GM21423 (cell line): ENCODE measurements around the gene PHKG2.

Experiments
- ATAC-seq: cut with Tn5 transposase; IDR thresholded peaks from one replicate; pipeline ENCODE4 v1.9.1; 2021; ENCODE audit warnings: mild to moderate bottlenecking, moderate library complexity; ENCODE audit not compliant: unreplicated experiment

PHKG2 gene

DNA sequence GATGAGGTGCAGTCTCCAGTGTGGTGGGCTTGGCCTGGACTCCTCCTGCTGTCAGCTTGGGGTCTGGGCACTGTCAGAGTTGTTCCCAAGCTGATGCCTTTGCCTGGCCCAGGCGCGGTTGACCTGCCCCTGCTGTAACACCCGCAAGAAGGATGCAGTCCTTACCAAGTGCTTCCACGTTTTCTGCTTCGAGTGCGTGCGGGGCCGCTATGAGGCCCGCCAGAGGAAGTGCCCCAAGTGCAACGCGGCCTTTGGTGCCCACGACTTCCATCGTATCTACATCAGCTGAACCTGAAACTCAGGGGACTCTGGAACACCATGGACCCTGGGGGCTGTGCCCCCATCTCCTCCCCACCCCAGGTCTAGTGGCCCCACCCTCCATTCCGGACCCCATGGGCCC, 25.6 kb downstream of the PHKG2 start:
- ATAC-seq = no peak

DNA sequence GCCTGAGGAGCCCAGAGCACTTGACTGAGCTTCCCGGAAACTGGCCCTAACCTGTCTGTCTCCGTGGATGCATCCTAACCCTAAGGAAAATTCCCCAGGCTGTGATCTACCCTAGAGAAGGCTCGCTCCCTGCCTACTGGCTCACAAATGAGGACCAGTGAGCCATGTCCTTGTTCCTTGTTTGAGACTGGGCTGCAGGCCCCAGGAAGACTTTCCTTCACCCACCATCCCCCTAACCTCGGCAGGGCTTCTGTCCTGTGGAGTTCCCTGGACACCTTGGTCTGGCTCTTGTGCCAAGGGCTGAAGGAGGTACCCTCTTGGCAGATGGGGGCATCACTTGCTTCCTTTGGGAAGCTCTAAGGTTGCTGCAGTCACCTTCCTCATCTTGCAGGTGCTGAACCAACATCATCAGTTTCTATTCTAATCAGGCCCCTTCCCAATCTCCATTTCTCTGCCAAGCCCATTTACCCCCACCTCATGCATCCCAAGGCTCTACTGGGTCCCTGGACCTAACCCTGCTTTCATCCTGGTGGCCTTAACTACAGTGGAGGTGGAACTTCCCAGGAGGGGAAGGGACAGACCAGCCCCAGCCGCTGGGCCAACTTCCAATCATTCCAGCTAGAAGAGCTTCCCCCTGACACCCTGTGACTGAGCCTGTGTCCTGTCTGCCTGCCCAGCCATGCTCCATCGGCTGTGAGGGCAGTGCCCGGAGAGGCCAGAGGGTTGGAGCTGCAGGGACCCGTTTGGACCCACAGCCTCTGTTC, 26.3 kb downstream of the PHKG2 start:
- ATAC-seq = no peak

DNA sequence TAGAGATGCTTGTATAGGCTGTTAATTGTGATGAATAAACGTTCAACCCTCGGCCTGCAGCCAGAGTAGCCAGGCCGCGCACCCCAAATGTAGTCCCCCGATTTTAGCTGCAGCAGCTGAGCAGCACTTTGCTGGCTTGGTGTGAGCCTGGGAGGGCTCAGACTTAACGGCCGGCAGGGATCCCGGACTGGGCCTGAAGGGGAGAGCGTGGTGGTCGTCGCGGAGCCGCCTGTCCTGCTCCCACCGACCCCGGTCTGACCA, 26.8 kb downstream of the PHKG2 start:
- ATAC-seq = no peak

DNA sequence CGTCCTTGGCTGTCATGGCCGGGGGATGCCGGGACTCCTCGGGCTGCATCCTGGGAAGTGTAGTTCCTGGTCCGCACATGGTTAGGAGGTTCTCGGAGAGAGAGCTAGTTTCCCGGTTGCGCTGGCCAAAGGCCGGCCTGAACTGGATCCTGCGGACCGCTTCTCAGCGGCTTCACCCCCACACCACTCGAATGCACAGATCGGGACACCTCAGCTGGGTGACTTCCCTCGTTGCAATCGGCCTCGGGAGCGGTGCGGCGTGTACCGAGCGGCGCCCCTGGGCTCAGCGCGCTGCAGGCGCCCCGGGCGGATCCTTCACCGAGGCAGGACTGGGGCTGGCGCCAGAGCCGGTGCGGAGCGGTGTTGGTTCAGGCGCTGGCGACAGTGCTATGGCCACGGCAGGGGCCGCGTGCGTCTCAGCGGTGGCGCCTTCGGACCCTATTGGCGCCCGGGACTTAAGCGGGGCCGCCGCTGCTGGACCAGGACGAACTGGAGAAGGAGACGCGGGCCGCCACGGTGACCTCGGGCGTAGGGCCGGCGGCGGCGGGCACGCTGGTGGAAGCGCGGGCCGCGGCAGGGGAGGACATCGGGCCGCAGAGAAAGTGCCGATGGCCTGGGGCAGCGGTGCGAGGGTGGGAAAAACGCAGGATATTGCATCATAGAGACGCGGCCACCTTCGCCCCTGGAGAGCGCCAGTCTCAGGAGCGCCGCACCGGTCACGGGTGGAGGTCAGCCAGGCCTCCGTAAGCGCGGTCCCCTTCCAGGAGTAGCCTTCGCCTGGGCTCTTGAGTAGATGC, 27.4 kb downstream of the PHKG2 start:
- peak; percentile 54 for ATAC-seq

DNA sequence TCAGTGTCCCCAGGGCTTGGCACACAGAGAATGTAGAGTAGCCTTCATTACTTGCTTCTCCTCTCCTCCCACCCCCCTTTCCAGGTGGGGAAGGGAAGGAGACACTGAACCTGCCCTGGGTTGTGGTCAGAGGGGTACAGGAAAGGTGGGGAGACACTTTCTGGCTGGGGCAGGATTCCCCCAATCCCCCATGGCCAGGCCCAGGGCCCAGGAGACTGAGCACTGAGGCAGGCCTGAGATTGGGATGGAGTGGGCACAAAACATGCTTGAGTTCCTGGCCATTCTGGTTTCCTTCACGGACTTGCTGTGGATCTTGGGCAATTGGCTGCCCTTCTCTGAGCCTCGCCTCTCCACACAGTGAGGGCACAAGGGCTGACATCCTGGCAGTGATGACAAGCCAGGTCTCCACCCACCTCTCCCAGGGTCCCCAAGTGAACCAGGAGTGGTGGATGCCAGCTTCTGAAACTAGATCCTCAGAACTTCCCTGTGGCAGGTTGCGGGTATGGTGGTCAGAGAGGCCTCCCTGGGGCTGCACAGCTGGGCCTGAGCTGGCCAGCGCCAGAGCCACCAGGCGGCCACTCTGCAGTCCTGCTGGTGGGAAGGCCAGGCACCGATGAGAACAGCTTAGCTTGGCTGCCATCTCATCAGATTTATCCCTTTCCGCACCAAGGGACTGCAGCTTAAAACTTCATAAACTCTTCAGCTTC, 29.5 kb downstream of the PHKG2 start:
- no peak for ATAC-seq

DNA sequence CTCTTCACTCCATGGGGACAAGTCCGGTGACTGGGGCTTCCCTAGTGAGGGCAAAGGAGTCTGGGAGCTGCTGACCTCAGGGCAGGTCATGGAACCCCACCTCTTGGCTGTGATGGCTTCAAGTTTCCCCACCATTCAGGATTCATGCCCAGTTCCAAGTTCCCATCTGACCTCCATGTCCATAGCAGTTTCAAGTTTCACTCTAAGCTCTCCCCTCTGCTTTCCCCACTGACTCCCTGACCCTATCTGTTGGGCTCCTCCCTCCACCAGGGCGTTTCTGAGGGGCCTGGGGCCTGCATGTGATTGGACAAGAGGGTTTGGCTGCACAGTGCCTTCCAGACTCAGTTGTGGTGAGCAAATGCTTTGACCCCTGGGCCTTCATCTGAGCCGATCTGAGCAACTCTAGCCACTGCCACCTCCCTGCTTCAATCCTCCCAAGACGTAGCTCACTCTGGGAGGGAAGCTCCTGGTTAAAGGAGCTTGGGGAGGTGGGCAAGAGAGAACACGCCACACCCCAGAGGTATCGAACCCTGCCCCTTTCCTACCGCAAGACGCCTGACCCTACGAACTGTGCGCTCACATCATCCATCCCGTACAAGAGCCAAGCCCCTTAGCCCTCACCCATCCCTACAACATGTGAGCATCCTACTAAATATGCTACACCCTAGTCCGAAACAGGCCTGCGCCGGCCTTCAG, 30.5 kb downstream of the PHKG2 start:
- ATAC-seq = no peak

DNA sequence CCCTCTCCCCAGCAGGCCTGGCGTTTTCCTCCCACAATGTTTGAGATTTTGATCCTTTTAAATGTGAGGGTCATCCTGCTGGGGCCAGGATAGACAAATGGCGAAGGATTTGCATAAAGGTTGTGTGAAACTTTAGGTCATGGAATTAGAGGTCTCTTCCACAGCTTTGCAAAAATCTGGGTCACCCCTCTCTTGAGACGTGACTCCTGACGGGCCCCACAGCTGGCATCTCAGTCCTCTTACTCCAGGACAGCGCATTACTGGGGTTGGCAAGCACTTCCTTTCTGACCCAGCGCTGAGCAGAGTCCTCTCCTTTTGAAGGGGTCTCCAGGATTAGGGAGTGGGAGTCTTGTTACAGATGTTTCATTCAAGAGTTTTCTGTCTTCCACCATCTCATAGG, 31.4 kb downstream of the PHKG2 start:
- ATAC-seq = no peak

DNA sequence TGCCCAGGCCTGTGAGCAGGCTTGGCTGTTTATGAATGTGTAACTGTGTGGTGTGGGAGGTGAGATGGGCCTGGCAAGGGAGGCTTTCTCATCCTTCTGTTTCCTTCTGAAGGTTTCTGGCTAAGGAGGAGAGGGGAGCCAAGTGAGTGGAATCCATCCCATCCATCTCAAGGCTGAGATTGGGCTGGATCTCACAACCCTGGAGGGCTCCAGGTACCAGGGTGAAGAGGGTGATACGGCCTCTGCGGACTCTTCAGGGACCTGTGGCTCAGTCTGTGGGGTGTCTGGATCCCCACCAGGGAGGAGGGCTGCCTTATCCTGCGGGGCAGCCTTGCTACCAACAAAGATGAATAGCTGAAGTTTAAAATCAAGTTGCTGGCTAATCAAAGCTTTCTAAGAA, 31.8 kb downstream of the PHKG2 start:
- ATAC-seq = no peak

DNA sequence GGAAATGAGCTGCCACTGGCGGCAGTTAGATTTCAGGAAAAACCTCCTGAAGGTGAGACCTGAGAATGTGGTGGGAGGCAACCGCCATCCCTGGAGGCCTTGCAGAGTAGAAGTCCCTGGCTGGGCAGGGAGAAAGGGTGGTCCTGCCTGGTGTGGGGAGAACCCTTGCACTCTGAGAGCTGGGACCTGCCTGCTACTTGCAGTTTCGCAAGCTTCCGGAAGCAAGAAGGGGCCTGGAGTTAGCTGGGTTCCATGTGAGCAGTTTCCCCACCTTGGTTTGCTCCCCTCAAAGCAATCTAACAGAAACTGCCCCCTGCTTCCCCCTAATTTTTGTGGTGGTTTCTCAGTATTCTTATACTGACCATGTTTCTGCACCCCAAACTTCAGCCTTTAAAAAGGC, 32.3 kb downstream of the PHKG2 start:
- ATAC-seq = no peak

DNA sequence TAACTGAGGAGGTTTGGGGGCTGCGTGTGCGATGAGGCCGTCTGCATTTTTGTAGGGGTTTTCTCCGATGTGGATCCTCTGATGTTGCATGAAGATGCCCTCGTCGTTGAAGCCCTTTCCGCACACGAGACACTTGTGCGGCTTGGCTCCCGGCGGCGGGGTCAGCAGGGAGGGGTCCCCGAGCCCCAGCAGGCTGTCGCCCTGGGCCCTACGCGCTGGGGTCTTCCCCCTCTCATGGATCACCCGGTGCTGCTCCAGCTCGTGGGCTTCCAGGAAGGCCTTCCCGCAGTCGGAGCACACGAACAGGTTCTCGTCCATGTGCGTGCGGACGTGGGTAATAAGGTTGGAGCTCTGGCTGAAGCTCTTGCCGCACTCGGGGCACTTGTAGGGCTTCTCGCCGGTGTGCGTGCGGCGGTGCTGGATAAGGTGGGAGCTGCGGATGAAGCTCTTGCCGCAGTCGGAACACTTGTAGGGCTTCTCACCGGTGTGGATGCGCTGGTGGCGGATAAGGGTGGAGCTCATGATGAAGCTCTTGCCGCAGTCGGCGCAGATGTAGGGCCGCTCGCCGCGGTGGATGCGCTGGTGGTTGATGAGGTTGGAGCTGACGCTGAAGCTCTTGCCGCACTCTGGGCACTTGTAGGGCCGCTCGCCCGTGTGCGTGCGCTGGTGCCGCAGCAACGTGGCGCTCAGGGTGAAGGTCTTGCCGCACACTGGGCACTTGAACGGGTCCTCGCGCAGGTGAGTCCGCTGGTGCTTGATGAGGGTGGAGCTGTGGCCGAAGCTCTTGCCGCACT, 34.5 kb downstream of the PHKG2 start:
- no peak for ATAC-seq

DNA sequence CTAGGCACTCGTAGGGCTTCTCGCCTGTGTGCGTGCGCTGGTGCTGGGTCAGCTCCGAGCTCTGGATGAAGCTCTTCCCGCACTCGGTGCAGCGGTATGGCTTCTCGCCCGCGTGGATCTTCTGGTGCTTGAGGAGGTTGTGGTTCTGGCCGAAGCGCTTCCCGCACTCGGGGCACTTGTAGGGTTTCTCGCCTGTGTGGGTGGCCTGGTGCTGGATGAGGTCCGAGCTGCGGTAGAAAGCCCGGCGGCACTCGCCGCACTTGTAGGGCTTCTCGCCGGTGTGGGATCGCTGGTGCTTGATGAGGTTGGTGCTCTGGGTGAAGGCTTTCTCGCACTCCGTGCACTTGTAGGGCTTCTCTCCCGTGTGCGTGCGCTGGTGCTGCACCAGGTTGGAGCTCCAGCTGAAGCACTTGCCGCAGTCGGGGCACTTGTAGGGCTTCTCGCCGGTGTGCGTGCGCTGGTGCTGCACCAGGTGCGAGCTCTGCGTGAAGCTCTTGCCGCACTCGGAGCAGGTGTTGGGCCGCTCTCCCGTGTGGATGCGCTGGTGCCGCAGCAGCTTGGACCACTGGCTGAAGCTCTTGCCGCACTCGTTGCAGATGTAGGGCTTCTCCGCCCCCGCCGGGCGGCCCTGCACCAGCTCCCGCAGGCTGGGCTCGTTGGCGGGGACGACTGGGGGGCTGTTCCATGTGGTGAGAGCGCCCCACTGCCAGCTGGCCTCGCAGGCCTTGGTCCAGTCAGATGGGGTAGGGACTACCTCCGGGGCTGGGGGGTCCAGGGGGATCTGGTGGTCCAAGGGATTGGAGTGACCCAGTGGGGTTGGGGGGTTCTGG, 35.3 kb downstream of the PHKG2 start:
- no peak for ATAC-seq

DNA sequence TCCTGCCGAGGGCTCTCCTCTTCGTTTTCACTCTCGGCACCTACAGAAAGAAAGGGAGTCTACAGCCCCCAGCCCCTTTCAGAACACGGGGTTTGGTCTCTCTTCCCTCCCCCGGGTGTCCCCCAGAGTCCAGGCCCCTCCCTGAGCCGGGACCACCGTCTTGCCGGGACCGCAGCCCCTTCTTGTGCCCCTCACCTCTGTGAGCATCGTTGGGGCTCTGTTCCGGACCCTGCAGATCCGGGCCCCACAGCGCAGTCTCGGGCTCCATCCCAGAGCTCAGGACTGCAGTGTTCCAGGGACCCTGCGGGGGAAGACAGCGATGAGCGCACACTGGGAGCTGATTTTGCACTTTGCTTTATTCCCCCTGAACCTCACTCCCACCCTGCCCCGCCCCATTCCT, 36.0 kb downstream of the PHKG2 start:
- ATAC-seq = no peak

DNA sequence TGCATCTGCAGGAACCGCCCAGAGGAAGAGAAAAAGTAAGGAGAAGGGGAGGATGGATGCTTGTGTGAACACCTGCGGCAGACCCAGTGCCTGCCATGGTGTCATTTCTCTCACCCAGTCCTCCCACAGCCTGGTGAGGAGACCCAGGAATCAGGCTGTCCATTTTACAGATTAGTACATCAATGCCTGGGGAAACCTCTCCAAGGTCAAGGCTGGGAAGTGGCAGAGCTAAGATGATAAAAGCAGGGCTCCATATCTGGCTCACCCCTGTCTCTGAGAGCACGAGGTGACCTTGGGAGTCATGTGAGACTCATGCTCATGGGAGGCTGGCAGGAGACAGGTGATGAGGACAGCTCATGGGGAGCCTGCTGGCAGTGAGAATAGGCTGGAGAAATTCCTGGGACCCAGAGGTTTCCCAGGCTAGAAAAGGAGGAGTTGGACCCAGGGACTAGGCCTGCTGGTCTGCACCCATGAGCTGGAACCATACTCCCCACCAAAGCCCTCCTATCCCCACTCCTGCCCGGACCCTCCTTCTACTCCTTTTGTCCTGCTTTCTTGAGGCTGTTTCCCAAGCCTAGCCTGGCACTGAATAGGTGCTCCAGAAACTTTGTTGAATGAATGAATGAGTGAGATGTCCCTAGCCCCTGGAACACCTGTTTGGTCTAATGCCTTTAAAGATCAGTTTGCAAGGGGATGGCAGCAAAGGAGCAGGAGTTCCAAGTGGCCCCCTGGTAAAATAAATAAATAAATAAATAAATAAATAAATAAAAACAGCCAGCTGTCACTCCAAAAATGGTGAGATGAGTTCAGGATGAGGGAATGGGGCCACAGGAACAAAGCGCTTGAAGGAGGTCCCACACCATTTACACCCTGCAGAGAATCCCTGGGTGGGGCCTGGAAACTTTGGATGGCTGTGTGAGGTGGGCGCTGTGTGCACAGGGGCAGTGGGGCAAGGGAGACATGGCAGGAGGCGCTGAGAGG, 37.2 kb downstream of the PHKG2 start:
- no peak for ATAC-seq

DNA sequence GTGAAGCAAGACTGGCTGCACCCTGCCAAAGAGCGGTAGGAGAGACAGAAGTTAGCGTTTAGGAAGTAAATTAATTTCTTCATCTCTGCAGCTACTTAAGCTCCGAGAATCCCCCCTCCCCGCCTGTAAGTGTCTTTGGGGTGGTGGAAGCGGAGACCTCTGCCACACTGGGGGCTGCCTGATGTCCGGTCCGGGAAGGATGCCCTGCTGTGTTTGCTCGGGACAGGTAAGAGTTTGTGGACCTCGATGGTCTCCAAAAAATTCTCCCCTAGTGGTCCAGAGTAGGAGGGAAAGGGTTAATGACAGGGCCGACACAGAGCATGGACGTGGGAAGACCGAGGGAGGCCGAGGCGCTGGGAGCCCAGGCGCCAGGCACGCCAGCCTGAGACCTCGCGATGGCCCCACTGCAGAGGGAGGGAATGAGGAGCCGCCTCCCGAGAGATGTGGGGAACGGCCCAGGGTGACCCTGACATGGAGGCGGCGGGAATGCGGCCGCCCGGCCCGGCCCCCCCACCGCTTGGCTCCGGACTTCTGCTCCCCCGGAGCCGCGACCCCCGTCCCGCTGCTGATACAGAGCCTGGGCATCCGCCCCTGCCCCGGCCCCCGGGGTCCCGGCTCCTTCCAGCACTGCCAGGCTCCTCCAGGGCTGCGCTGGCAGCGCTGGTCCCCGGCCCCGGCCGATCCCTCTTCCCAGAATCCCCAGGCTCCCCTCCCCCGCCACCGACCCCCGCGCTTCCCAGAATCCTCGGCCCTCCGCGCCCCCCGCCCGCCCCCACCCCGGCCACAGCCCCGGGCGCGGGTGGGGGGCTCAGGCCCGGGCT, 38.1 kb downstream of the PHKG2 start:
- ATAC-seq = no peak

DNA sequence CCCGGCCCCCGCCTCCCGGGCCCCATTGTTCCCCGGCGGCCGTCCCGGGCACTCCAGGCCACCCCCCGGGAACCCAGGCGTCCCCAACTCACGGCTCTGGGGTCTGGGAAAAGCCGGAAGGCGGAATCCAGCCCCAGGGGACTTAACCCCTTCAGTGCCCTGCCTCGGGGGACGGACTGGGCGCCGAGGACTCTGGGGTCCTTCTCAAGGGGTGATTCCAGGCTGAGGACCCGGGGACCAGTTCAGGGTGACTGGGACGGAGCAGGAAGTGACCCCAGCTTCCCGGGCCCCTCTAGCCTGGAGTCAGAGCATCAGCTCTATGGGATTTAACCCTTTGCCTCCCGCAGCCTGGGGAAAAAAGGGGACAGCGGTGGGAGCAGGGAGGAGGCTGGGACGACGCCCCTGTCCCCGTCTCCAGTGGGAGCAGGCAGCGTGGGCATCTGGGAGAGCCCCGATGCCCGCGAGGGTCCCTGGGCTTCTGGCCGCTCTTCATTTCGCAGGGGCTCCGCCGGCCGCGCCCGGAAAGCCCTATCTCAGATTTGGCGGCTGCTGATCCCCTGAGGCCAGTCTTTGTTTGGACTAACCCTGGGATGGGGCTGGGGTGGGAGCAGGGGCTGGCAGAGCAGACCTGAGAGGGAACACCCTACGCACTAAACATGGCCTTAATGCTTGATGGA, 38.8 kb downstream of the PHKG2 start, which contains the start of gene ZNF629:
Gene ZNF629, minus strand, starts transcription at position 270 of the 677 bp plus-strand sequence. CDS start 2,723 bp downstream, outside the sequence.
- ATAC-seq = no peak

DNA sequence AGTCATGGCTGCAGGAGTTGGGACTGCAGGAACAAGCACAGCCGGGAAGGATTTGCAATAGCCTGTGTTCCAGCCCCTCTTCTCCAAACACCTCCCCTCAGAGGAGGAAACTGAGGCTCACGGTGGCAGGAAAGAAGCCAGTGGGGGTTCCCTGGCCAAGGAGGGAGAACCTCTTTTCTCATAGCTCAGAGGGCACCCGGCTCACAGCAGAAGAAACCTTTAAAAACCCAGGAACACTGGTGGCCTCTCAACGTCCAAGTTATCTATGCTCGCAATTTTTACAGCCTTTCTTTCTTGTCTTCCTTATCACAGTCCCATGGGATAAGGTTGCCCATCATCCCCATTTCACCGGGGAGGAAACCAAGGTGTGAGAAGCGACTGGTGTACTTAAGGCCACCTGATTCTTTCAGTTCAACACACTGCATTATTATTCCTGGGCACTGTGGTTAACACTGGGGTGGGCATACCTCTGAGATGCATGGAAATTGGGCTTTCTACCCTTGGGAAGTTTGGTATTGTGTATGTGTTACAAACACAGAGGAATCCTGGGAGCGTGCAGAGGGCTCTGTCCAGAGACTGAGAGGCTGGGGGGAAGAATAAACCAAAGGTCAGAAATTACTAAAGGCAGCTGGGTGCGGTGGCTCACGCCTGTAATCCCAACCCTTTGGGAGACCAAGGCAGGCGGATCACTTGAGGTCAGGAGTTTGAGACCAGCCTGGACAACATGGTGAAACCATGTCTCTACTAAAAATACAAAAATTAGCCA, 39.6 kb downstream of the PHKG2 start:
- no peak for ATAC-seq
